HL-60 (cell line): ENCODE data around the gene ENOX1.

Experiments used
- POLR2AphosphoS5 ChIP-seq: IDR thresholded peaks from 2 replicates; pipeline ENCODE4 v1.6.1; 2012; ENCODE audit warnings: low read depth
- TF ChIP-seq, protein P1 (sequence below): IDR thresholded peaks from one replicate; pipeline ENCODE4 v1.5.1; 2011; ENCODE audit warnings: low read length, control low read depth, inconsistent platforms; ENCODE audit not compliant: insufficient read depth
- TF ChIP-seq, protein P2 (sequence below): IDR thresholded peaks from 2 replicates; pipeline ENCODE4 v1.6.1; 2012; ENCODE audit warnings: low read depth; ENCODE audit not compliant: insufficient replicate concordance

- TF ChIP-seq, protein P1, sequence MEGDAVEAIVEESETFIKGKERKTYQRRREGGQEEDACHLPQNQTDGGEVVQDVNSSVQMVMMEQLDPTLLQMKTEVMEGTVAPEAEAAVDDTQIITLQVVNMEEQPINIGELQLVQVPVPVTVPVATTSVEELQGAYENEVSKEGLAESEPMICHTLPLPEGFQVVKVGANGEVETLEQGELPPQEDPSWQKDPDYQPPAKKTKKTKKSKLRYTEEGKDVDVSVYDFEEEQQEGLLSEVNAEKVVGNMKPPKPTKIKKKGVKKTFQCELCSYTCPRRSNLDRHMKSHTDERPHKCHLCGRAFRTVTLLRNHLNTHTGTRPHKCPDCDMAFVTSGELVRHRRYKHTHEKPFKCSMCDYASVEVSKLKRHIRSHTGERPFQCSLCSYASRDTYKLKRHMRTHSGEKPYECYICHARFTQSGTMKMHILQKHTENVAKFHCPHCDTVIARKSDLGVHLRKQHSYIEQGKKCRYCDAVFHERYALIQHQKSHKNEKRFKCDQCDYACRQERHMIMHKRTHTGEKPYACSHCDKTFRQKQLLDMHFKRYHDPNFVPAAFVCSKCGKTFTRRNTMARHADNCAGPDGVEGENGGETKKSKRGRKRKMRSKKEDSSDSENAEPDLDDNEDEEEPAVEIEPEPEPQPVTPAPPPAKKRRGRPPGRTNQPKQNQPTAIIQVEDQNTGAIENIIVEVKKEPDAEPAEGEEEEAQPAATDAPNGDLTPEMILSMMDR, result no peak
- TF ChIP-seq, protein P2, sequence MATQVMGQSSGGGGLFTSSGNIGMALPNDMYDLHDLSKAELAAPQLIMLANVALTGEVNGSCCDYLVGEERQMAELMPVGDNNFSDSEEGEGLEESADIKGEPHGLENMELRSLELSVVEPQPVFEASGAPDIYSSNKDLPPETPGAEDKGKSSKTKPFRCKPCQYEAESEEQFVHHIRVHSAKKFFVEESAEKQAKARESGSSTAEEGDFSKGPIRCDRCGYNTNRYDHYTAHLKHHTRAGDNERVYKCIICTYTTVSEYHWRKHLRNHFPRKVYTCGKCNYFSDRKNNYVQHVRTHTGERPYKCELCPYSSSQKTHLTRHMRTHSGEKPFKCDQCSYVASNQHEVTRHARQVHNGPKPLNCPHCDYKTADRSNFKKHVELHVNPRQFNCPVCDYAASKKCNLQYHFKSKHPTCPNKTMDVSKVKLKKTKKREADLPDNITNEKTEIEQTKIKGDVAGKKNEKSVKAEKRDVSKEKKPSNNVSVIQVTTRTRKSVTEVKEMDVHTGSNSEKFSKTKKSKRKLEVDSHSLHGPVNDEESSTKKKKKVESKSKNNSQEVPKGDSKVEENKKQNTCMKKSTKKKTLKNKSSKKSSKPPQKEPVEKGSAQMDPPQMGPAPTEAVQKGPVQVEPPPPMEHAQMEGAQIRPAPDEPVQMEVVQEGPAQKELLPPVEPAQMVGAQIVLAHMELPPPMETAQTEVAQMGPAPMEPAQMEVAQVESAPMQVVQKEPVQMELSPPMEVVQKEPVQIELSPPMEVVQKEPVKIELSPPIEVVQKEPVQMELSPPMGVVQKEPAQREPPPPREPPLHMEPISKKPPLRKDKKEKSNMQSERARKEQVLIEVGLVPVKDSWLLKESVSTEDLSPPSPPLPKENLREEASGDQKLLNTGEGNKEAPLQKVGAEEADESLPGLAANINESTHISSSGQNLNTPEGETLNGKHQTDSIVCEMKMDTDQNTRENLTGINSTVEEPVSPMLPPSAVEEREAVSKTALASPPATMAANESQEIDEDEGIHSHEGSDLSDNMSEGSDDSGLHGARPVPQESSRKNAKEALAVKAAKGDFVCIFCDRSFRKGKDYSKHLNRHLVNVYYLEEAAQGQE, result no peak
- TF ChIP-seq POLR2AphosphoS5, result no peak
These were observed 460.7 kb downstream of the ENOX1 start for GRCh38 chr13:43326100-43326499.
